BJ (cell line): ENCODE data around the gene RP9. TPM values are rescaled to one million over a fixed set of nuclear protein-coding genes. Genes with fewer than 3 reads are reported as not detected.

Source experiments
- CTCF ChIA-PET: fragments of 350-600 bp; formaldehyde crosslinking; extraction: SDS; loops from one replicate; lab custom pipeline; 2021; ENCODE audit warnings: antibody characterized with exemption, inconsistent platforms; lab: Yijun Ruan, JAX
- POLR2A ChIA-PET: fragments of 300-600 bp; sonication (Branson Sonifier 250); formaldehyde crosslinking; extraction: SDS; loops from one replicate; lab custom pipeline; 2021; ENCODE audit warnings: antibody characterized with exemption; lab: Charles Lee
- DNase-seq: peaks from one replicate; pipeline ENCODE4 v3.0.0-alpha.2; 2011; ENCODE audit warnings: low read depth
- H3K27me3 ChIP-seq: 2 replicates; pipeline ENCODE4 v1.6.0; 2011; ENCODE audit warnings: low read length; ENCODE audit not compliant: control insufficient read depth, insufficient read depth
- H3K36me3 ChIP-seq: 2 replicates; pipeline ENCODE4 v1.5.1; 2011; ENCODE audit warnings: low read length; ENCODE audit not compliant: control insufficient read depth, insufficient read depth
- H3K4me3 ChIP-seq: 2 replicates; pipeline ENCODE4 v1.5.1; 2011; ENCODE audit warnings: low read depth, mild to moderate bottlenecking, control low read depth, low read length
- CTCF ChIP-seq: IDR thresholded peaks from 2 replicates; pipeline ENCODE4 v1.5.1; 2011; ENCODE audit warnings: low read depth, mild to moderate bottlenecking, control low read depth, inconsistent platforms, low read length, moderate library complexity; ENCODE audit not compliant: insufficient read depth
- polyA plus RNA-seq: library from polyadenylated mRNA; depleted of rRNA; stranded (reverse); fragments of >200 nt; gene quantifications from 2 replicates; pipeline ENCODE4 v1.2.3, GENCODE V29; 2011

The RP9 gene
- polyA plus RNA-seq, 1 experiment, result 16.2 TPM

DNA sequence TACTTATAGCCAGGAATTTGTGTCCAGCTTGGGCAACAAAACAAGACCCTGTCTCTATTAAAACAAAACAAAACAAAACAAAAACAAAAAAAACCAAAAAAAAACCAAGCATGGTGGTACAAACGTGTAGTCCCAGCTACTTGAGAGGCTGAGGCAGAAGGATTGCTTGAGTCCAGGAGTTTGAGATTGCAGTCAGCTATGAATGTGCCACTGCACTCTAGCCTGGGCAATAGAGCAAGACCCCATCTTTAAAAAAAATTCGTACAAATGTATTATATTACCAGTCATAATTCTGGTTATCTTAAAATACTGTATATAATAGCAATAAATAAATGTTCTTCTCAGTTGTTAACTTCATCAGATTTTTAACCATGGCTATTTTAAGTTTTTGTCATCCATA, 17.9 kb upstream of the RP9 start:
- ChIA-PET CTCF (interaction anchor here (1.5 kb wide), 1 partner anchor 17 kb away, joined by 3 read pairs; no protein-coding TSS in a partner anchor), POLR2A (no interaction called here)
- DNase-seq, result no peak
- TF ChIP-seq CTCF, result no peak
- H3K4me3 ChIP-seq, result no peak overlapping the region
- H3K27me3 ChIP-seq, result no peaks in the 10 kb centered on the region; the same call in none of the 2 replicates
- no peaks in the 10 kb centered on the region for H3K36me3 ChIP-seq

GRCh38 chr7:33118383-33118782, 9.2 kb upstream of the RP9 start:
- no peaks in the 10 kb centered on the region for H3K36me3 ChIP-seq
- H3K4me3 ChIP-seq, result no peak overlapping the region
- no peak for DNase-seq
- ChIA-PET CTCF (no interaction called here), POLR2A (no interaction called here)
- TF ChIP-seq CTCF, result no peak
- peaks cover 2% of the 10 kb centered on the region for H3K27me3 ChIP-seq

- DNase-seq, result no peak
- no peak for TF ChIP-seq CTCF
- ChIA-PET CTCF (interaction anchor here (0.7 kb wide), 1 partner anchor 943 kb away, joined by 3 read pairs; no protein-coding TSS in a partner anchor), POLR2A (no interaction called here)
- no peaks in the 10 kb centered on the region for H3K36me3 ChIP-seq
- H3K4me3 ChIP-seq, result no peak overlapping the region
- 0 out of 2 replicates have a peak, but pooled peaks cover 4% of the 10 kb centered on the region for H3K27me3 ChIP-seq
These were observed 5.8 kb upstream of the RP9 start for GRCh38 chr7:33114976-33115375.

- Histone ChIP-seq H3K27me3 (0 out of 2 replicates have a peak, but pooled peaks cover 4% of the 10 kb centered on the region), H3K36me3 (no peaks in the 10 kb centered on the region), H3K4me3 (no peak overlapping the region)
- ChIA-PET CTCF (no interaction called here), POLR2A (no interaction called here)
- no peak for DNase-seq
- no peak for TF ChIP-seq CTCF
These were observed 2.4 kb upstream of the RP9 start for GRCh38 chr7:33111614-33112013.

GRCh38 chr7:33109758-33110238, 594 bp upstream of the RP9 start:
- POLR2A ChIA-PET, result no interaction called here
- TF ChIP-seq CTCF, result no peak
- Histone ChIP-seq H3K36me3 (no peaks in the 10 kb centered on the region), H3K4me3 (peak overlapping the region; percentile 60), H3K27me3 (0 out of 2 replicates have a peak, but pooled peaks cover 4% of the 10 kb centered on the region)
- CTCF ChIA-PET, result interaction anchor here (1.1 to 4.9 kb wide), 5 partner anchors 18 to 343 kb away, joined by 3 to 49 read pairs (median 11); partner anchors contain the start of gene KBTBD2
- DNase-seq, result no peak
